ENCODE data around the gene TFE3. TPM values are rescaled to one million over a fixed set of nuclear protein-coding genes. Genes with fewer than 3 reads are reported as not detected.

TFE3 gene
- total RNA-seq, 4 donors from 2014 or later, result 25.6 to 36.3 (median 32.4) TPM

GRCh38 chrX:49063715-49064114, 20.6 kb upstream of the TFE3 start:
- Histone ChIP-seq H3K4me3 (no peak overlapping the region), H3K9me3 (no peaks in the 10 kb centered on the region), H3K27me3 (no peaks in the 10 kb centered on the region), H3K4me1 (no peaks in the 10 kb centered on the region), H3K36me3 (no peaks in the 10 kb centered on the region), H3K27ac (no peak overlapping the region)
- no peak for DNase-seq
- TF ChIP-seq POLR2A (IDR thresholded peaks at IDR 0.05), result no peak
- no peak for TF ChIP-seq CTCF (IDR thresholded peaks at IDR 0.05)

- Histone ChIP-seq H3K4me1 (no peaks in the 10 kb centered on the region), H3K27me3 (no peaks in the 10 kb centered on the region), H3K9me3 (no peaks in the 10 kb centered on the region), H3K36me3 (no peaks in the 10 kb centered on the region), H3K4me3 (no peak overlapping the region), H3K27ac (no peak overlapping the region)
- no peak for TF ChIP-seq CTCF (IDR thresholded peaks at IDR 0.05)
- TF ChIP-seq POLR2A (IDR thresholded peaks at IDR 0.05), result no peak
- no peak for DNase-seq
These were observed 18.8 kb upstream of the TFE3 start for GRCh38 chrX:49061916-49062315.

- no peaks in the 10 kb centered on the region for H3K4me1 ChIP-seq
- no peaks in the 10 kb centered on the region for H3K36me3 ChIP-seq
- TF ChIP-seq CTCF (IDR thresholded peaks at IDR 0.05), result no peak
- H3K4me3 ChIP-seq, result no peak overlapping the region
- no peaks in the 10 kb centered on the region for H3K27me3 ChIP-seq
- H3K9me3 ChIP-seq, result no peaks in the 10 kb centered on the region
- peak overlapping the region in 1 of 4 donors; percentile 55 for H3K27ac ChIP-seq
- no peak for DNase-seq
These were observed 18.3 kb upstream of the TFE3 start for GRCh38 chrX:49061490-49061889.

GRCh38 chrX:49060914-49061313, 17.8 kb upstream of the TFE3 start:
- Histone ChIP-seq H3K27me3 (no peaks in the 10 kb centered on the region), H3K27ac (peak overlapping the region in 2 of 4 donors; percentile 27 to 55), H3K36me3 (no peaks in the 10 kb centered on the region), H3K4me1 (no peaks in the 10 kb centered on the region), H3K4me3 (no peak overlapping the region), H3K9me3 (no peaks in the 10 kb centered on the region)
- TF ChIP-seq POLR2A (IDR thresholded peaks at IDR 0.05) (peak in 1 of 2 donors; percentile 33), CTCF (IDR thresholded peaks at IDR 0.05) (no peak)
- peak in 1 of 3 donors; percentile 57 for DNase-seq

GRCh38 chrX:49059681-49060085, 16.5 kb upstream of the TFE3 start:
- Histone ChIP-seq H3K4me1 (no peaks in the 10 kb centered on the region), H3K27me3 (no peaks in the 10 kb centered on the region)
- DNase-seq, result peak in 2 of 3 donors; percentile 58 to 71

More at GRCh38 chrX:49059681-49060085, 16.5 kb upstream of the TFE3 start:
- H3K9me3 ChIP-seq, result no peaks in the 10 kb centered on the region
- H3K4me3 ChIP-seq, result peak overlapping the region in 3 of 4 donors; percentile 15 to 59 (median 48)
- TF ChIP-seq CTCF (IDR thresholded peaks at IDR 0.05) (no peak), POLR2A (IDR thresholded peaks at IDR 0.05) (peak in 1 of 2 donors; percentile 60)
- no peaks in the 10 kb centered on the region for H3K36me3 ChIP-seq
- peak overlapping the region in 3 of 4 donors; percentile 59 to 86 (median 72) for H3K27ac ChIP-seq

All from Peyer's patch (tissue), 4 donors.